ENCODE data around the gene MBNL1.

The MBNL1 gene

DNA sequence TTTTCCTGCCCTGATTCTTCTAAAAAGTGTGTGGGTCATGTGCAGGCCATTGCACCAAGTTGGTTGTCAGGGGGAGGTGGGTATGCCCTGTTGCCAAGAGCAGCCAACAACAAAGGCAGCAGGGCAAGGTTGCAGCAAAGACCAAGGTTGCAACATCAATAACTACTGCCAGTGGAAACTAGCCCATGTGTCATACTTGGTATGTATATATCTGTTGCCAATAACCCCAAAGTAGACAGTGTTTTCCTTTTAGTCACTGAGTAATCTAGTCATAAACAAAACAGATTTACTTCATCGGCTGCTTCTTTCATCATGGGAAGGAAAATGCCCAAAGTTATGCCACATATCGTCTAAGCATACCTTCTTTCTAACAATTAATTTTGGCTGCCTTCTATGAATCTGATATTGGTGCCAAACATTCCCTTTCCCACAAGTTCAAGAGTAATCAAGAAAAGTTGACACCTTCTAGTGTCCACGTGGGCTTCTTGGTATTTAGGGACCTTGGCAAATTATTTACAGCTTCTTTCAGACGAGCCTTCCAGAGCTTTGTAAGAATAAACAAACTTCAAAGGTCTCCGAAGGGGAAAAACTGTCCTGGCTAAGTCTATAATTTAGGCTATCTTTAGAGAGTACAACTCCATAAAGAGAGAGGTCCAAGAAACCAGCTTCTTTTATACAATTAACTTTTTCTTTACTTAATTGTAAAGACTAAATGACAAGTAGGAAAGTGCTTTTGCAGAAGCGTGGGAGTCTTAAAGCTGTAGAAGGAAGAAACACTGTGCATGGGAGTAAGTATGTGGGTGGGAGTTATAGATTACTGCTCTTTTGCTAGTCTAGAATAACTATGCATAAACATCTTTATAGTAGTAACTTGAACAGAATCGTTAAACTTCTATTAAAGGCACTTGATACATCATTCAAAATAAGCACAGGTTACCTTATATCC lies 10.0 kb upstream of the MBNL1 start:
- H3K4me3 ChIP-seq (ENCODE audit: low read depth, low read length) = peak overlapping the region; percentile 31; the same call in 1 of the 2 replicates
- no peak for TF ChIP-seq CTCF (IDR thresholded peaks at IDR 0.05; ENCODE audit: low read depth, low read length)

DNA sequence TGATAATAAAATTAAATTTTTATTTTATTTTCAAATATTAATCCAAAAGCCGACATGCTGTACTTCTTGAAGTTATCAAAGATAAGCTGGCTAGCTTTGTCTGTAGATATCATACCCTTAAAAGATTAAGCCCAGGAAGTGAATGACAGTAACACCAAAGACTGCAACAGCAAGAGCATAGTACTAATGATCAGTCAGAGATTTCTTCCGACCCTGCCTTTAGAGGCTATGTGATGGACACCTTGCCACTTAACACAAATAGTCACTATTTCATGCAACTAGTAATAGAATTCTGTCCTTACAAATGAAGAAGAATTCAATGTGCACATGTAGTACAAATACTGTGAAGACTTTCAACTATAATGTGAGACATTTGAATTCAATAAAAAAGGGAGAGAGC lies 9.3 kb upstream of the MBNL1 start:
- no peak overlapping the region for H3K4me3 ChIP-seq (ENCODE audit: low read depth, low read length)
- TF ChIP-seq CTCF (IDR thresholded peaks at IDR 0.05; ENCODE audit: low read depth, low read length) = no peak

DNA sequence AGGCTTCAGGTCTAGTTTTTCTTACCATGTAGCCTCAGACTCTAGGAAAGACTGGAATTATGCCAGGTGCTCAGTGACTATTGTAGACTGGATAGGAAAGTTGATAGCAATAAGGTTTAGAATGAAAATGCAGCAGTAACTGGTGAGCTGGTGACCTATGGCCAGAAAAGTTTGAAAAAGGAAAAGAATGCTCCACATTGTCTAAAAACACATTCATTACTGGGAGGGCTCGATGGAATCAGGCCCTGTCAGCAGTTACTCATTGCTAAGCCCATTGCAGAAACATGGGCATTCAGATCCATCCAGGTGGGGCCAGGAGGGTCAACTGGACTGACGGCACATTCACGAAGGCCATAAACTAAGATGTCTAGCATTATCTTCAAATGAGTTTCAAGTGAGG lies 8.7 kb upstream of the MBNL1 start:
- H3K4me3 ChIP-seq (ENCODE audit: low read depth, low read length) = no peak overlapping the region
- no peak for TF ChIP-seq CTCF (IDR thresholded peaks at IDR 0.05; ENCODE audit: low read depth, low read length)

DNA sequence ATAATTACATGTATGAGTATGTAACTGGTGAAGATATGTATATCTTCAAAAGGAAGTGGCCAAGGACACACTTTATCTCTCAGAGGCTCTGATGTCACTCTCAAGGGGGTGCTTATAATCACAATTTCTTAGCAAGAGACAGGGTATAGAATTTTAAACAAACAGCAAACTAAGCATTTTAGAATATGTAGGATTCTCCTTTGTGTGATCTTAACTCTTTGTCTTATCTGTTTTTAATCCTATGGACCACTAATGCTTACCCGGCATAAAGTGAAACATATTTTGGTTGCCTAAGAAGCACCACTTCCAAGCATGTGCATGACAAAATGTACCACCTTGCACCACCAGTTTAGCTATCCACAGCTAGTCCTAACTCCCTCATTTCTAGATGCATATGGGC lies 8.2 kb upstream of the MBNL1 start:
- no peak for TF ChIP-seq CTCF (IDR thresholded peaks at IDR 0.05; ENCODE audit: low read depth, low read length)
- no peak overlapping the region for H3K4me3 ChIP-seq (ENCODE audit: low read depth, low read length)

DNA sequence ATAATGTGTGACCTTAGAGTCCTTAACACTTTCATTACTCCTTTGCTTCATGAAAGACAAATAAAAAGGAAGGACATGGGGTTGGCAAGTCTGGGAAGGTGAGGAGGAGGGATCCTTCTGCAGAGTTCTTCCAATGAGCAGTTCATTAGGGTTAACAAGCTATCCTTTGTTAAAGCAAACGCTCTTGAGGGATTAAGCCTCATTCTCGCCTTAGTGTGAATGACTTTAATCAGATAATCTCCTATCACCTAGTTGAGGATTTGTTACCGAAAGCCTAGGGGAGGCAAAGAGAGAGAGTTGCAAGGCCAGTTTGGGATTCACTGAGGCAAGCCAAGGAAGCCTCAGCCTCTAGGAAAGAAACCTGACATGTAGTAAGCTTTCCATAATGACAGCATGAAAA lies 7.4 kb upstream of the MBNL1 start:
- no peak for TF ChIP-seq CTCF (IDR thresholded peaks at IDR 0.05; ENCODE audit: low read depth, low read length)

GRCh38 chr3:152263711-152264110 lies 5.0 kb upstream of the MBNL1 start:
- H3K4me3 ChIP-seq (ENCODE audit: low read depth, low read length) = no peak overlapping the region
- no peak for TF ChIP-seq CTCF (IDR thresholded peaks at IDR 0.05; ENCODE audit: low read depth, low read length)

More for the DNA sequence above, 7.4 kb upstream of the MBNL1 start:
- H3K4me3 ChIP-seq (ENCODE audit: low read depth, low read length) = no peak overlapping the region

- TF ChIP-seq CTCF (IDR thresholded peaks at IDR 0.05; ENCODE audit: low read depth, low read length) = no peak
- H3K4me3 ChIP-seq (ENCODE audit: low read depth, low read length) = no peak overlapping the region
Measured at GRCh38 chr3:152264378-152264777, 4.4 kb upstream of the MBNL1 start.

Measured in WI38 (cell line).